ENCODE measurements around the gene MAPKAPK5. TPM values are rescaled to one million over a fixed set of nuclear protein-coding genes. Genes with fewer than 3 reads are reported as not detected.

Gene MAPKAPK5
- total RNA-seq, 2 donors from 2014 or later: 17.1 to 43.2 TPM

- peaks cover 5 to 33% of the 10 kb centered on the region in 2 donors for H3K36me3 ChIP-seq (replicated peaks in 1 of 2; ENCODE audit: insufficient read depth in 1 of 2, low read depth in 2 of 2)
- ATAC-seq (no peak), DNase-seq (no peak)
- intact Hi-C loops (cut with DNase I): no loop called here
- H3K9me3 ChIP-seq: no peaks in the 10 kb centered on the region
- no peak overlapping the region for H3K4me3 ChIP-seq
- no peak for TF ChIP-seq POLR2A (IDR thresholded peaks at IDR 0.05)
- TF ChIP-seq CTCF (IDR thresholded peaks at IDR 0.05): no peak
- H3K27me3 ChIP-seq: no peaks in the 10 kb centered on the region
- H3K27ac ChIP-seq: no peak overlapping the region
- 91 to 95% methylated on average over 2 of the region's 2 CpGs for WGBS, 2 donors
- H3K4me1 ChIP-seq: no peaks in the 10 kb centered on the region
Measured at GRCh38 chr12:111867531-111867930, 25.5 kb downstream of the MAPKAPK5 start.

- Histone ChIP-seq H3K36me3 (replicated peaks in 1 of 2; ENCODE audit: insufficient read depth in 1 of 2, low read depth in 2 of 2) (peaks cover 7 to 33% of the 10 kb centered on the region in 2 donors), H3K9me3 (no peaks in the 10 kb centered on the region), H3K4me3 (no peak overlapping the region), H3K4me1 (no peaks in the 10 kb centered on the region), H3K27me3 (no peaks in the 10 kb centered on the region), H3K27ac (no peak overlapping the region)
- TF ChIP-seq CTCF (IDR thresholded peaks at IDR 0.05) (no peak), POLR2A (IDR thresholded peaks at IDR 0.05) (no peak)
- ATAC-seq (no peak), DNase-seq (no peak)
- WGBS, 2 donors: 82 to 83% methylated on average over 2 of the region's 2 CpGs
- intact Hi-C loops (cut with DNase I): no loop called here
Measured at GRCh38 chr12:111868676-111869588, 26.9 kb downstream of the MAPKAPK5 start.

- H3K4me1 ChIP-seq: no peaks in the 10 kb centered on the region
- ATAC-seq (no peak), DNase-seq (no peak)
- WGBS, 2 donors: 94 to 96% methylated on average over 1 of the region's 1 CpG
- no peak overlapping the region for H3K4me3 ChIP-seq
- H3K36me3 ChIP-seq (replicated peaks in 1 of 2; ENCODE audit: insufficient read depth in 1 of 2, low read depth in 2 of 2): peaks cover 7 to 33% of the 10 kb centered on the region in 2 donors
- H3K27me3 ChIP-seq: no peaks in the 10 kb centered on the region
- TF ChIP-seq CTCF (IDR thresholded peaks at IDR 0.05) (no peak), POLR2A (IDR thresholded peaks at IDR 0.05) (no peak)
- H3K9me3 ChIP-seq: no peaks in the 10 kb centered on the region
- intact Hi-C loops (cut with DNase I): no loop called here
- no peak overlapping the region for H3K27ac ChIP-seq
Measured at GRCh38 chr12:111869671-111870070, 27.6 kb downstream of the MAPKAPK5 start.

GRCh38 chr12:111870216-111870615, 28.2 kb downstream of the MAPKAPK5 start:
- no peaks in the 10 kb centered on the region for H3K9me3 ChIP-seq
- ATAC-seq (no peak), DNase-seq (no peak)
- H3K27me3 ChIP-seq: no peaks in the 10 kb centered on the region
- H3K27ac ChIP-seq: no peak overlapping the region
- peaks cover 7 to 33% of the 10 kb centered on the region in 2 donors for H3K36me3 ChIP-seq (replicated peaks in 1 of 2; ENCODE audit: insufficient read depth in 1 of 2, low read depth in 2 of 2)
- 90 to 97% methylated on average over 6 of the region's 6 CpGs for WGBS, 2 donors
- no peak overlapping the region for H3K4me3 ChIP-seq
- no peaks in the 10 kb centered on the region for H3K4me1 ChIP-seq
- intact Hi-C loops (cut with DNase I): no loop called here
- no peak for TF ChIP-seq CTCF (IDR thresholded peaks at IDR 0.05)

- intact Hi-C loops (cut with DNase I): no loop called here
- H3K27ac ChIP-seq: no peak overlapping the region
- peaks cover 7 to 33% of the 10 kb centered on the region in 2 donors for H3K36me3 ChIP-seq (replicated peaks in 1 of 2; ENCODE audit: insufficient read depth in 1 of 2, low read depth in 2 of 2)
- WGBS, 2 donors: 91 to 94% methylated on average over 2 of the region's 2 CpGs
- no peaks in the 10 kb centered on the region for H3K27me3 ChIP-seq
- H3K4me1 ChIP-seq: no peaks in the 10 kb centered on the region
- H3K9me3 ChIP-seq: no peaks in the 10 kb centered on the region
- TF ChIP-seq POLR2A (IDR thresholded peaks at IDR 0.05): no peak
- TF ChIP-seq CTCF (IDR thresholded peaks at IDR 0.05): no peak
- H3K4me3 ChIP-seq: no peak overlapping the region
- DNase-seq: no peak
- no peak for ATAC-seq
Measured at GRCh38 chr12:111870706-111871105, 28.7 kb downstream of the MAPKAPK5 start.

Measured in body of pancreas (tissue), 4 donors.